Thoracic aorta (tissue), 2 donors: ENCODE measurements around the gene TRAF2. TPM values are rescaled to one million over a fixed set of nuclear protein-coding genes. Genes with fewer than 3 reads are reported as not detected.

Experiments
- ATAC-seq: fragments of 150-250 bp; one replicate; pipeline ENCODE4 v1.8.0; 2017; ENCODE audit warnings: low read depth; ENCODE audit not compliant: insufficient number of reproducible peaks, low FRiP score
- DNase-seq: peaks from one replicate; pipeline ENCODE4 v3.0.0-alpha.2; 2020; ENCODE audit warnings: low spot score
- H3K27ac ChIP-seq, 2 donors: fragments of 200-600 bp; sonication (generic); 1 replicate in 1 of 2; 2 replicates in 1 of 2; pipeline ENCODE4 v1.5.1; 2016; ENCODE audit warnings: mild to moderate bottlenecking in 2 of 2, moderate library complexity in 2 of 2
- H3K27me3 ChIP-seq: fragments of 200-600 bp; sonication (generic); replicated peaks from 2 replicates; pipeline ENCODE4 v1.6.0; 2016; ENCODE audit warnings: mild to moderate bottlenecking; ENCODE audit not compliant: insufficient read depth
- H3K36me3 ChIP-seq: fragments of 200-600 bp; sonication (generic); one replicate; pipeline ENCODE4 v1.5.1; 2016
- H3K4me1 ChIP-seq, 2 donors: fragments of 200-600 bp; sonication (generic); 1 replicate in 1 of 2; 2 replicates in 1 of 2; pipeline versions ENCODE4 v1.5.1 to v1.6.0; 2016; ENCODE audit warnings: low read depth in 2 of 2, mild to moderate bottlenecking in 1 of 2; ENCODE audit not compliant: control insufficient read depth in 1 of 2
- H3K4me3 ChIP-seq: fragments of 200-600 bp; sonication (generic); 2 replicates; pipeline ENCODE4 v1.5.1; 2016; ENCODE audit warnings: mild to moderate bottlenecking
- H3K9me3 ChIP-seq: fragments of 200-600 bp; sonication (generic); 2 replicates; pipeline ENCODE4 v1.5.1; 2016
- CTCF ChIP-seq: fragments of 200-600 bp; sonication (generic); IDR thresholded peaks from one replicate; pipeline ENCODE4 v1.5.1; 2019; ENCODE audit warnings: antibody characterized with exemption
- total RNA-seq, 2 donors: library from RNA; depleted of rRNA; stranded (reverse); fragments of >200 nt; gene quantifications; one replicate each; pipeline versions ENCODE4 v1.1.0 to v1.2.3, GENCODE V29; 2016

The TRAF2 gene
- total RNA-seq, 2 donors from 2014 or later = 11.6 to 12.9 TPM

- Histone ChIP-seq H3K27ac (no peak overlapping the region), H3K36me3 (no peaks in the 10 kb centered on the region), H3K4me3 (no peak overlapping the region), H3K4me1 (peaks cover 6 to 16% of the 10 kb centered on the region in 2 donors), H3K27me3 (no peaks in the 10 kb centered on the region), H3K9me3 (no peaks in the 10 kb centered on the region)
- no peak for ATAC-seq
- no peak for TF ChIP-seq CTCF
- no peak for DNase-seq
These were observed 71.1 kb downstream of the TRAF2 start for GRCh38 chr9:136957461-136957860.

GRCh38 chr9:136957901-136958300 is 71.6 kb downstream of the TRAF2 start:
- H3K4me3 ChIP-seq = no peak overlapping the region
- peaks cover 6 to 16% of the 10 kb centered on the region in 2 donors for H3K4me1 ChIP-seq
- TF ChIP-seq CTCF = no peak
- no peak overlapping the region for H3K27ac ChIP-seq
- DNase-seq (no peak), ATAC-seq (no peak)
- no peaks in the 10 kb centered on the region for H3K27me3 ChIP-seq
- no peaks in the 10 kb centered on the region for H3K36me3 ChIP-seq
- no peaks in the 10 kb centered on the region for H3K9me3 ChIP-seq

- no peaks in the 10 kb centered on the region for H3K27me3 ChIP-seq
- TF ChIP-seq CTCF = no peak
- no peak overlapping the region for H3K4me3 ChIP-seq
- no peak overlapping the region for H3K27ac ChIP-seq
- no peak for ATAC-seq
- peaks cover 6 to 16% of the 10 kb centered on the region in 2 donors for H3K4me1 ChIP-seq
- no peaks in the 10 kb centered on the region for H3K36me3 ChIP-seq
- DNase-seq = no peak
- H3K9me3 ChIP-seq = no peaks in the 10 kb centered on the region
These were observed 72.2 kb downstream of the TRAF2 start for GRCh38 chr9:136958473-136958872.

GRCh38 chr9:136958898-136959850 is 72.9 kb downstream of the TRAF2 start:
- Histone ChIP-seq H3K27me3 (no peaks in the 10 kb centered on the region), H3K36me3 (no peaks in the 10 kb centered on the region), H3K4me1 (peaks cover 6 to 16% of the 10 kb centered on the region in 2 donors), H3K27ac (no peak overlapping the region), H3K4me3 (no peak overlapping the region), H3K9me3 (no peaks in the 10 kb centered on the region)
- DNase-seq (no peak), ATAC-seq (no peak)
- no peak for TF ChIP-seq CTCF

GRCh38 chr9:136960212-136960937 is 74.1 kb downstream of the TRAF2 start:
- Histone ChIP-seq H3K4me3 (no peak overlapping the region), H3K27ac (no peak overlapping the region), H3K36me3 (no peaks in the 10 kb centered on the region), H3K27me3 (no peaks in the 10 kb centered on the region), H3K4me1 (peaks cover 6 to 16% of the 10 kb centered on the region in 2 donors), H3K9me3 (no peaks in the 10 kb centered on the region)
- TF ChIP-seq CTCF = no peak
- DNase-seq (no peak), ATAC-seq (no peak)
